Loucy (cell line): ENCODE results near the gene EPX.

Source experiments
- EZH2phosphoT487 ChIP-seq: fragments of 200-600 bp; IDR thresholded peaks from 2 replicates; pipeline ENCODE4 v1.6.1; 2018; ENCODE audit warnings: antibody characterized with exemption, mild to moderate bottlenecking, moderate library complexity, borderline replicate concordance
- TF ChIP-seq, protein P1 (sequence below): fragments of 200-600 bp; sonication (generic); conservative IDR thresholded peaks from 2 replicates; pipeline ENCODE4 v1.5.1; 2014; ENCODE audit warnings: mild to moderate bottlenecking, antibody characterized with exemption, low read length

DNA sequence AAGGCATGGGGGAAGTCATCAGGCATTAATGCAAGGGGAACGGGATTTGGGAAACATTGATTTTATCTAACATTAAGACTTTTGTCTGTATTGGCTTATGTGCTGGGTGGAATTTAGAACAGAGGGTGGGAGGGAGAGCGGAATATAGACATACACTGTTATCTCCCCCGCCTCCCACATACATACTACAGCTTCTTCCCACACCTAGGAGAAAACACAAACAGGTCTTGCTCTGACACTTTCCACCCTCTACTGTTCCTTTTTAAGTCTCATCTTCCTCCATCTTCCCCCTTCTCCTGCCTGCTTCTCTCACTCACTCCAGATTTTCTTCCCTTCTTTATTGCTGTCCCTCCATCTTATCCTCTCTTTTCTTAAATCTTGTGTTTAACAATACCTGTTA is 43.9 kb upstream of the EPX start:
- TF ChIP-seq, protein P1, sequence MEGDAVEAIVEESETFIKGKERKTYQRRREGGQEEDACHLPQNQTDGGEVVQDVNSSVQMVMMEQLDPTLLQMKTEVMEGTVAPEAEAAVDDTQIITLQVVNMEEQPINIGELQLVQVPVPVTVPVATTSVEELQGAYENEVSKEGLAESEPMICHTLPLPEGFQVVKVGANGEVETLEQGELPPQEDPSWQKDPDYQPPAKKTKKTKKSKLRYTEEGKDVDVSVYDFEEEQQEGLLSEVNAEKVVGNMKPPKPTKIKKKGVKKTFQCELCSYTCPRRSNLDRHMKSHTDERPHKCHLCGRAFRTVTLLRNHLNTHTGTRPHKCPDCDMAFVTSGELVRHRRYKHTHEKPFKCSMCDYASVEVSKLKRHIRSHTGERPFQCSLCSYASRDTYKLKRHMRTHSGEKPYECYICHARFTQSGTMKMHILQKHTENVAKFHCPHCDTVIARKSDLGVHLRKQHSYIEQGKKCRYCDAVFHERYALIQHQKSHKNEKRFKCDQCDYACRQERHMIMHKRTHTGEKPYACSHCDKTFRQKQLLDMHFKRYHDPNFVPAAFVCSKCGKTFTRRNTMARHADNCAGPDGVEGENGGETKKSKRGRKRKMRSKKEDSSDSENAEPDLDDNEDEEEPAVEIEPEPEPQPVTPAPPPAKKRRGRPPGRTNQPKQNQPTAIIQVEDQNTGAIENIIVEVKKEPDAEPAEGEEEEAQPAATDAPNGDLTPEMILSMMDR = no peak
- TF ChIP-seq EZH2phosphoT487 = no peak
